ENCODE results near the gene C17orf50. TPM values are rescaled to one million over a fixed set of nuclear protein-coding genes. Genes with fewer than 3 reads are reported as not detected.

Gene C17orf50
- total RNA-seq, 2 experiments from 2014 or later, result not detected

DNA sequence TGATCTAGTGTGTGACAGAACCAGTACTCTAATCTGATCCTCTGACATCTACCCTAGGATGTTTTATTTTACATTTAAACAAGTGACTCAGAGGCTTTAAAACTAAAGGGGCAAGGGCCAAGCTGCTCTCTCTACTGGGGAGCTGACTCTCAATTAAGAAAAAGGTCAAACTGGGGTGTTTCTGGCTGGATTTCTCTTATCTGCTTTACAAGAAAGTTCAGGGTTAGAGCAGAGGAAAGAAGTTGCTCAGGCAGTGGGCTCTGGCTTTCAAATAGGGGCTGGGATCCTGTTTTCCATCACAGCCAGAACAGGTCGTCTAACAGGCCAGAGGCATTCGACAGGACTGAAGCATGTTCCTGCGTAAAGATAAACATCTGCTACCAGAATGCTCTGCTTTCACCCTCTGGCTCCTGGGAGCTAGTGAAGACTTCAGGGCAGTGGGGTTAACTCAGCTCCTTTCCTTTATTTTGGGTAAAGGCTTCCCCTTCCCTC, 26.3 kb downstream of the C17orf50 start:
- peaks cover 40% of the 10 kb centered on the region for H3K27me3 Mint-ChIP-seq
- no peaks in the 10 kb centered on the region for H3K4me1 Mint-ChIP-seq
- H3K9me3 Mint-ChIP-seq (ENCODE audit: low read depth), result no peaks in the 10 kb centered on the region
- CTCF ChIA-PET, result interaction anchor here (1.6 to 6.7 kb wide), 2 partner anchors 8 to 23 kb away, joined by 4 to 31 read pairs; partner anchors contain the start of gene MMP28
- DNase-seq (no peak), ATAC-seq (no peak)
- no peak overlapping the region for H3K27ac Mint-ChIP-seq
- no peak overlapping the region for H3K4me3 Mint-ChIP-seq
- no peaks in the 10 kb centered on the region for H3K36me3 Mint-ChIP-seq

GRCh38 chr17:35788477-35789368, 28.0 kb downstream of the C17orf50 start:
- Mint-ChIP-seq H3K4me3 (no peak overlapping the region), H3K36me3 (no peaks in the 10 kb centered on the region), H3K27me3 (peaks cover 46% of the 10 kb centered on the region), H3K27ac (no peak overlapping the region), H3K4me1 (no peaks in the 10 kb centered on the region), H3K9me3 (ENCODE audit: low read depth) (no peaks in the 10 kb centered on the region)
- DNase-seq (no peak), ATAC-seq (no peak)
- CTCF ChIA-PET, result interaction anchor here (0.8 to 6.7 kb wide), 6 partner anchors 12 to 233 kb away, joined by 3 to 31 read pairs (median 4); partner anchors contain the start of gene TAF15

- no peak for ATAC-seq
- Mint-ChIP-seq H3K27me3 (peaks cover 63% of the 10 kb centered on the region), H3K9me3 (ENCODE audit: low read depth) (no peaks in the 10 kb centered on the region), H3K27ac (no peak overlapping the region), H3K4me1 (peaks cover 10% of the 10 kb centered on the region), H3K36me3 (no peaks in the 10 kb centered on the region), H3K4me3 (no peak overlapping the region)
- DNase-seq, result no peak
- CTCF ChIA-PET, result interaction anchor here (1.0 to 11.7 kb wide), 2 partner anchors 13 to 28 kb away, joined by 4 to 106 read pairs; partner anchors contain the start of gene C17orf50
These were observed 30.2 kb downstream of the C17orf50 start for GRCh38 chr17:35790841-35791240.

- no peak for ATAC-seq
- peaks cover 15% of the 10 kb centered on the region for H3K4me1 Mint-ChIP-seq
- no peak for DNase-seq
- no peak overlapping the region for H3K4me3 Mint-ChIP-seq
- no peaks in the 10 kb centered on the region for H3K36me3 Mint-ChIP-seq
- no peaks in the 10 kb centered on the region for H3K9me3 Mint-ChIP-seq (ENCODE audit: low read depth)
- peaks cover 67% of the 10 kb centered on the region for H3K27me3 Mint-ChIP-seq
- CTCF ChIA-PET, result interaction anchor here (1.0 to 11.7 kb wide), 3 partner anchors 14 to 29 kb away, joined by 4 to 106 read pairs (median 5); partner anchors contain the start of genes C17orf50 and TAF15
- H3K27ac Mint-ChIP-seq, result no peak overlapping the region
These were observed 31.1 kb downstream of the C17orf50 start for GRCh38 chr17:35791681-35792350.

GRCh38 chr17:35793257-35793656, 32.6 kb downstream of the C17orf50 start:
- Mint-ChIP-seq H3K9me3 (ENCODE audit: low read depth) (no peaks in the 10 kb centered on the region), H3K27ac (no peak overlapping the region), H3K27me3 (peaks cover 70% of the 10 kb centered on the region), H3K4me3 (no peak overlapping the region), H3K36me3 (no peaks in the 10 kb centered on the region), H3K4me1 (peaks cover 15% of the 10 kb centered on the region)
- DNase-seq (no peak), ATAC-seq (no peak)
- CTCF ChIA-PET, result interaction anchor here (3.9 to 11.7 kb wide), 2 partner anchors 12 to 30 kb away, joined by 15 to 106 read pairs; partner anchors contain the start of gene C17orf50

GRCh38 chr17:35795007-35795870, 34.6 kb downstream of the C17orf50 start, which contains the start of gene MMP28:
Gene MMP28 (minus strand): TSS chr17:35795641. CDS start chr17:35795377, 264 bp downstream.
- H3K27ac Mint-ChIP-seq, result no peak within 1 kb of the TSS
- peak within 1 kb of the TSS; percentile 62 for H3K4me3 Mint-ChIP-seq
- H3K4me1 Mint-ChIP-seq, result peaks cover 15% of the 10 kb centered on the region
- H3K27me3 Mint-ChIP-seq, result peaks cover 73% of the 10 kb centered on the region
- ATAC-seq (peak; percentile 88), DNase-seq (peak; percentile 52)
- CTCF ChIA-PET, result interaction anchor here (1.6 to 11.7 kb wide), 8 partner anchors 9 to 182 kb away, joined by 4 to 106 read pairs (median 11); partner anchors contain the start of genes C17orf50 and TAF15
- H3K36me3 Mint-ChIP-seq, result no peaks in the 10 kb centered on the region
- no peaks in the 10 kb centered on the region for H3K9me3 Mint-ChIP-seq (ENCODE audit: low read depth)

DNA sequence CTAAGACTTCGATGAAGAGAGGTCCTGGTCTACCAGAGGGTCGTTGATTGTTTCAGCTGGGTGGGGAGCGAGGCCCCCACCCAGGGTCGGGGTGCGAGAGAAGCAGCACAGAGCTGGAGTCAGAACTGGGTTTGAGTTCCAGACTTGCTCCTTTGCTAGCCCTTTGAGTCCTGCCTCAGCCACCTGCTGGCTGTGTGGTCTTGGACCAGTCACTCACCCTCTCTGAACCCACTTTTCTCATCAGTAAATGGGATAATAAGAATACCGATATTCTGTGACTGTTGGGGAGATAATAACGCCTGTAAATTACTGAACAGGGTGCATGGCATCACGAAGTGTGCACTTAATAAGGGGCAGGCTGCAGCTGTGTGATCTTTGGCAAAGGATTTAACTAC, 35.2 kb downstream of the C17orf50 start:
- Mint-ChIP-seq H3K27me3 (peaks cover 74% of the 10 kb centered on the region), H3K4me3 (peak overlapping the region; percentile 62), H3K4me1 (peaks cover 15% of the 10 kb centered on the region), H3K9me3 (ENCODE audit: low read depth) (no peaks in the 10 kb centered on the region), H3K27ac (no peak overlapping the region), H3K36me3 (no peaks in the 10 kb centered on the region)
- ATAC-seq (no peak), DNase-seq (no peak)
- CTCF ChIA-PET, result interaction anchor here (1.6 to 11.7 kb wide), 8 partner anchors 9 to 183 kb away, joined by 4 to 106 read pairs (median 11); partner anchors contain the start of genes C17orf50 and TAF15

DNA sequence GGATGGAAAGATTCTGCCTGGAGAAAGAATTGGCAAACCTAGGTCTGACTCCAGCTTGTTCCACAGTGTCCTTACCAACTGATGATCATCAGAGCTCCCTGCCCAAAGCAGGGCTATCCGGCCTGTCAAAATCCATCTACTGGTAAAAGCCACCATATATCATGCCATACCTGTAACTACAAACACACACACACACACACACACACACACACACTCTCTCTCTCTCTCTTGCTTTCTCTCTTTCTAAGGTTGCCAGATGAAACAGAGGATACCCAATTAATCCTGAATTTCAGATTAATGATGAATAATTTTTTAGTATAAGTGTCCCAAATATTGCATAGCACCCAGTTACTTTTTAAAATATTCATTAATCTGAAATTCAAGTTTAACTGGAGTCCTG, 36.3 kb downstream of the C17orf50 start:
- no peak for ATAC-seq
- H3K27ac Mint-ChIP-seq, result no peak overlapping the region
- DNase-seq, result no peak
- no peak overlapping the region for H3K4me3 Mint-ChIP-seq
- no peaks in the 10 kb centered on the region for H3K36me3 Mint-ChIP-seq
- CTCF ChIA-PET, result interaction anchor here (2.2 to 11.7 kb wide), 6 partner anchors 8 to 184 kb away, joined by 7 to 106 read pairs (median 15); partner anchors contain the start of genes C17orf50 and TAF15
- H3K4me1 Mint-ChIP-seq, result peaks cover 24% of the 10 kb centered on the region
- H3K27me3 Mint-ChIP-seq, result peaks cover 69% of the 10 kb centered on the region
- no peaks in the 10 kb centered on the region for H3K9me3 Mint-ChIP-seq (ENCODE audit: low read depth)

DNA sequence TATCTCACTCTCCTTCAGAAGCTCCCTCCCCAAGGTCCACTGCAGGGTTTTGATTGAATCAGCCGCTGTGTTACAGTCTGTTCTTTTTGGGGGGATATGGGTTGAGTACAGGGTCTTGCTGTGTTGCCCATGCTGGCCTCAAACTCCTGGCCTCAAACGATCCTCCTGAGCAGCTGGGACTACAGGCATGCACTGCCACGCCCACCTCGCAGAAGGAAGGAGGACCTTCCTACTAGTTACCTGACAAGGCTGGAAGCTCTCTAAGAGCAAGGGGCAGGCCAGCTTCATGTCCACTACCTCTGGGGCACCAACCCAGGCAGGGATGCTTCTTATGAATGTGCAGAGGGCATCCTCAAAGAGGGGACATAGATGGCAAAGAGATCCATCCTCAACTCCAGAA, 36.7 kb downstream of the C17orf50 start:
- H3K4me3 Mint-ChIP-seq, result no peak overlapping the region
- H3K27me3 Mint-ChIP-seq, result peaks cover 65% of the 10 kb centered on the region
- peaks cover 24% of the 10 kb centered on the region for H3K4me1 Mint-ChIP-seq
- no peak for DNase-seq
- no peaks in the 10 kb centered on the region for H3K36me3 Mint-ChIP-seq
- H3K9me3 Mint-ChIP-seq (ENCODE audit: low read depth), result no peaks in the 10 kb centered on the region
- H3K27ac Mint-ChIP-seq, result no peak overlapping the region
- ATAC-seq, result no peak
- CTCF ChIA-PET, result interaction anchor here (3.9 to 11.7 kb wide), 2 partner anchors 16 to 34 kb away, joined by 15 to 106 read pairs; partner anchors contain the start of gene C17orf50

DNA sequence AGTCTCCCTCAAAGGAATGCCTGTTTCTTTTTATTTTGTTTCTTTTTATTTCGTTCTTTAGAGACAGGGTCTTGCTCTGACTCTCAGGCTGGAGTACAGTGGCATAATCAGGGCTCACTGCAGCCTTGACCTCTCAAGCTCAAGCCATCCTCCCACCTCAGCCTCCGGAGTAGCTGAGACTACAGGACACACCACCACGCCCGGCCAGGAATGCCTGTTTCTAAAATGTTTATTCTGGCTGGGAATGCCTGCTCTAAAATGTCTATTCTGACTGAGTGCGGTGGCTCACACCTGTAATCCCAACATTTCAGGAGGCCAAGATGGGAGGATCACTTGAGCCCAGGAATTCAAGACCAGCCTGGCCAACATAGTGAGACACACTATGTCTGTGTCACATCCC, 37.2 kb downstream of the C17orf50 start:
- peaks cover 24% of the 10 kb centered on the region for H3K4me1 Mint-ChIP-seq
- ATAC-seq (no peak), DNase-seq (no peak)
- CTCF ChIA-PET, result interaction anchor here (0.9 to 11.7 kb wide), 2 partner anchors 30 to 35 kb away, joined by 5 to 106 read pairs; partner anchors contain the start of gene C17orf50
- no peak overlapping the region for H3K27ac Mint-ChIP-seq
- H3K27me3 Mint-ChIP-seq, result peaks cover 59% of the 10 kb centered on the region
- H3K9me3 Mint-ChIP-seq (ENCODE audit: low read depth), result no peaks in the 10 kb centered on the region
- no peak overlapping the region for H3K4me3 Mint-ChIP-seq
- H3K36me3 Mint-ChIP-seq, result no peaks in the 10 kb centered on the region

- ATAC-seq (no peak), DNase-seq (no peak)
- Mint-ChIP-seq H3K4me1 (peaks cover 26% of the 10 kb centered on the region), H3K36me3 (no peaks in the 10 kb centered on the region), H3K9me3 (ENCODE audit: low read depth) (no peaks in the 10 kb centered on the region), H3K27me3 (peaks cover 40% of the 10 kb centered on the region), H3K4me3 (no peak overlapping the region), H3K27ac (no peak overlapping the region)
- CTCF ChIA-PET, result interaction anchor here (1.5 to 11.7 kb wide), 2 partner anchors 9 to 37 kb away, joined by 4 to 106 read pairs; partner anchors contain the start of gene C17orf50
These were observed 39.3 kb downstream of the C17orf50 start for GRCh38 chr17:35799942-35800341.

GRCh38 chr17:35801583-35802224, 41.0 kb downstream of the C17orf50 start:
- no peak overlapping the region for H3K4me3 Mint-ChIP-seq
- H3K27me3 Mint-ChIP-seq, result peaks cover 28% of the 10 kb centered on the region
- no peaks in the 10 kb centered on the region for H3K9me3 Mint-ChIP-seq (ENCODE audit: low read depth)
- no peaks in the 10 kb centered on the region for H3K36me3 Mint-ChIP-seq
- DNase-seq (no peak), ATAC-seq (no peak)
- no peak overlapping the region for H3K27ac Mint-ChIP-seq
- CTCF ChIA-PET, result interaction anchor here (11.7 kb wide), 1 partner anchor 39 kb away, joined by 106 read pairs; the partner anchor contains the start of gene C17orf50
- H3K4me1 Mint-ChIP-seq, result peaks cover 23% of the 10 kb centered on the region
